Measurements from ENCODE around the gene ZNF787.

The ZNF787 gene

DNA sequence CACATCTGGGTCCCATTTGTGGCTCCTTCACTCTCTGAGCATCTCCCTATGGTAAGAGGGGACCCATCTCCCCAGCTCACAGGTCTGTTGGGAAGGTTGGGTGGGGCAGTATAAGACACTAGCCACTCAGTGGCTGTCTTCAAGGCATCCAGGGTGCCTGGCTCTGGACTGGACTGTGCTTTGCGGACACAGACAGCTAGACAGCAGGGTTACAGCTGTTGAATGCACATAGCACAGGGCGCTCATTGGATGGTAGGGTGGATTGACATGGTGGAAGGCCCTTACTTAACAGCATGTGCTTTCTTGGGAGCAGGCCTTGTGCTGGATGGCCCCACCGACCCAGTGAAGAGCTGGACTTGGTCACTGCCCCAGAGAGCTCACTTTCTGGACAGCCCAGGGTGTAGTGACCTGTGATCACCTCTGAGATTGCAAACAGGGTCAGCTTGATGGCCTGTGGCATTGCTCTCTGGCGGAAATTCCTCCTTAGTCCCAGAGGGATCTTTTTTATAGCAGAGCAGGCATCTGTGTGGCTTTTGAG, 21.9 kb upstream of the ZNF787 start:
- no peak for DNase-seq

DNA sequence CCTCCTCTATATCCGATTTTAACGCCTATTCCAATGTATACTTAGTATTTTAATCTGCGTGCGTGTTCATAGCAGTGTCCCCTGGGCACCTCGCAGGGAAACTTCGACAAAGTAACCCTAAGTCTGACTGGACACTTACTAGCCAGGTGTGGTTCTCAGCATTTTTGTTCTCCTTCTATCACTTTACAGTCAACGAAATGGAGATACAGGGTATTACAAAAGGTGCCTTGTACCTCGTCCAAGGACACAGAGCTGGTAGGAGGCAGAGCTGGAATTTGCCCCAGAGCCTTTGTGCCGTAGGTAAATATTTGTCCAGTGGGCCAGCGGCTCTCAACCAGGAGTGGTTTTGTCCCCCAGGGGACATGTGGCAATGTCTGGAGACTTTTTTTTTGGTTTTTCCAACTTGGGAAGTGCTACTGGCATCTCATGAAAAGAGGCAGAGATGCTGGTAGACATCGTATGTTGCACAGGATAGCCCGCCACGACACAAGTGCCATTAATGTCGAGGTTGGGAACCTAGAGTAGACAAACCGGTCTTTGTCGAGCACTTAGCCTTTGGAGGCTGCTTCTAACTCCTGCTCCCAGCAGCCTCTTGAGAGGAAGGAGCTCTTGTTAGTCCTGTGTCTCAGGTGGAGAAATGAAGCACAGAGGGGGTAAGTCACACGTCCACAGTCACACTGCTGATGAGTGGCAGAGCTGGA, 21.1 kb upstream of the ZNF787 start:
- DNase-seq: no peak

DNA sequence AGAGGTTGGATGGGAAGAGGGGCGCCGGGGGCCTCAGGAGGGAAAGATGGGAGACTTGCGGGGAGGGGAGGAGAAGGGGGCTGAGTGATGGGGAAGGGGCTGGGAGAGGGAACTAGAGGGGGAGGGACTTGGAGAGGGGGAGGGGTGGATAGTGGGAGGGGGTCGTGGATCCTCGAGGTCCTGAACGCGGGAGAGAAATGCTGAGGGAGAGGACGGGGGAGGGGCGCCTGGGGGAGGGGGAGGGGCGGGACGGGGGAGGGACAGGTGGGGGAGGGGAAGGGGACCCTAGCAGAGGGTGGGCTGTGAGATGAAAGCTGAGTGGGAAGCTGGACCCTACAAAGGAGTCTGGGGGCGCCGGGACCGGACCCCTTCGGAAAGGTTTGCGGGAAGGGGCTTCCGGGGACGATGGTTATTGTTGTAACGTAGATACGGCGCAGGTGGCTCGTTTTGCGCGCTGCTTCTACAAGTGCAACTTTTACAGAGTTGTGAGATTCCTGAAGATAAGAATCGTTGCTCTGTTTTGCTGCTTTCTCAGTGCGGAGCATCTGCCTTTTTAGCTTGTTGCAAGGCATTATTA, 20.4 kb upstream of the ZNF787 start:
- DNase-seq: no peak

DNA sequence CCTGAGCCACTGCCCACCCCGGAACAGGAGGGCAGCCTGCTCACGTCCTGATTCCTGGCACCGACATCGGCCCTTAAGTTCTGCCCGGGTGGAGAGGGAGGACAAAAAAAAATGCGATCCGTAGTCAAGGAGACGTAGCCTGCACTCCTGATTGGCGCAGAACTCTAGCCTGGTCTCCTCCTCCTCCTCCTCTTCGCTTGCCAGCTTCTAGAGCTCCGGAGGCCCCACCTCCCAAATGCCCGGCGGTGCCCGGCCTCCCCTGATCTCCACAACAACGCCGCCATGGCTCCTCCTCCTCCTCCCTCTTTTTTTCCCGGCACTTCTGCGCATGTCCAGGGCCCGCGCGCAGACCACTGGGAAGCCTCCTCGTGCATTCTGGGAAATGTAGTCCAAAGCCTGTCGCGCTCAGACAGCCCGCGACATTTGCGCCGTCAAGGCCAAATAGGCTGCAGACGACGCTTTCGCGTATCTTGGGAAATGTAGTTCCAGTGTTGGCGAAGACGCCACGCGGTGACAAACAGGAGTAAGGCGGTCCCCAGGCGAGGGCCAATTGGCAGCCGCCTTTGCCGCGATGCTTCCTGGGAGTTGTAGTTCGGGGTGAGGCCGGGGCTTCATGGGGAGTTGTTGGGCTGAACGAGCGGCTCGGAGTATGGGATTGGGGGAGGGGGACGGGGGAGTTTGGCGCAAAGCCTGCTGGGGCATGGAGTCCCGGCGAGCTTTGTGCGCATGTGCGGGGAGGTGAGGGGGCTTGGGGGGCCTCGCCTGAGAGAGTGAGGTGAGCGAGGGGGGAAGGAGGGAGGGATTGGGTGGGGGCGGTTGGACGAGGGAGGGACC, 19.7 kb upstream of the ZNF787 start, which contains the start of gene ZNF444:
TSS of gene ZNF444 (plus strand) at position 705 of the 834 bp plus-strand sequence. CDS start 5,625 bp downstream, outside the sequence.
- peak; percentile 100 for DNase-seq

DNA sequence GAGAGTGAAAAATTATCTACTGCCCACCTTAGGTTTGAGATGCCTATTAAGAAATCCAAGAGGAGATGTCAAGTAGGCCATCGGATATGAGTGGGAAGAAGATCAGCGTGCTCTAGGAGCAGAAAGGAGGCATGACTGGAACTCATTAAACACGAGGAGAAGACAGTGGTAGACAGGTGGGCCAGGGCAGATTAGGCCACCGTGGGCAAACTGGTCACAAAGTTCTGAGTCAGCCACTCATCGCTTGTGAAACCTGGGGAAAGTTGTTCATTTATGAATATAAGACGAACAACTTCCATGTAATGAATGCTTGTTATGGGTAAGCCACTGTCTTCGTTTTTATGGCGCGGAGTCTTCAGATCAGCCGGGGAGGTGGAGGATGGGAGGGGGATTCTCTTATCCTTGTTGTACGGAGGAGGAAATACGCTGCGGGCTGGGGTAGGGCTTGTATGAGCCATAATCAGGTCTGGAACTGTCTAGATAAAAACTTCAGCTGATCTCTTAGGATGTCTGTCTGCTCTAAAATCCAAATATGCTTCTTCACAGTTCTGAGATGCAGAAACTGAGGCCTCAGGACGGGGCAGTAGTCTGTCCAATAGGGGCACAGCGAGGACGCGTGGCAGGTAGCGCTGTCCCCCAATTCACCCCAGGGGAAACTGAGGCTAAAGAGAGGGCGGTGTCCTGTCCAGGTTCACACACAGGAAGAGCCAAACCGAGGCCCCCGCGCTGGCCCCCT, 18.9 kb upstream of the ZNF787 start:
- DNase-seq: no peak

DNA sequence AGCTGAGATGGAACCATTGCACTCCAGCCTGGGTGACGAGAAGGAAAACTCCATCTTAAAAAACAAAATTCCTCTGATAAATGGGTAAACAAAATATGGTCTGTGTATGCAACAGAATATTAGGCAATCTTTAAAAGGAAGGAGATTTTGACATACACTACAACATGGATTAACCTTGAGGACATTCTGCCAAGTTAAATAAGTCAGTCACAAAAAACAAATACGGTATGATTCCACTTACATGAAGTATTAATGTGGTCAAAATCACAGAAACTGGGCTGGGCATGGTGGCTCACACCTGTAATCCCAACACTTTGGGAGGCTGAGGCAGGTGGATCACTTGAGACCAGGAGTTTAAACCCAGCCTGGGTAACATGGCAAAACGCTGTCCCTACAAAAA, 17.0 kb upstream of the ZNF787 start:
- no peak for DNase-seq

DNA sequence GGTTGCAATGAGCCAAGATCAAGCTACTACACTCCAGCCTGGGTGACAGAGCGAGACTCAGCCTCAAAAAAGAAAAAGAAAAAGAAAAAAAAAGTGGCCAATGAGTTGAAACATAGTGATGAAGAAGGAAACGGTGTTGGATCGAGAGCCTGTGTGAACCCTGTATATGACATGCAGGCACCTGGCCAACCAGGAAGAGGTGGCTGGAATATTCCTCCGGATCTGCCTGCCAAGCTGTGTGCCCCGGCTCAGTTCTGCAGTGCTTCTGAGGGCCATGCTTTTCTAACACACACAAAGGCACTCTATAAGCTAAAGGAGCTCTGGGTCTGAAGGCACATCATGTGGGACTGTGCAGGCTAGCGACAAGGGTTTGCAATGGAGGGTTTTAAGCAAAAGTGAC, 16.3 kb upstream of the ZNF787 start:
- no peak for DNase-seq

DNA sequence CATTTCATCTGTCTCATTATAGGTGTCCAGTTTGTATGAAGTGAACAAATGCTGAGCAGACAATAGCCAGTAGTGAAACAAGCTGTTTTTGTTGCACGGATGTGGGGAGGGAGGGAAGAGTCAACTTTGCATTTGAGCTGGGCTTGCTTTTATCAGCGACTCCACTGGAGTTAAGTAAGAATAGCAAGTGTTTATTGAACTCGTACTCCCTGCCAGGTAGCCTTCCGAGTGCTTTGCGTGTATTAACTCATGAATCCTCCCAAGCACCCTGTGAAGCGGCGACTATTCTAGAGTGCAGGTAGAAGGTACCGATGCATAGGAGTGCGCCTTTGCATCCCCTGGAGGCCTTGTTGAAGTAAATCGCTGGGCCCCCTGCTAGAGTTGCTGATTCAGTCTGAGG, 15.3 kb upstream of the ZNF787 start:
- DNase-seq: no peak

DNA sequence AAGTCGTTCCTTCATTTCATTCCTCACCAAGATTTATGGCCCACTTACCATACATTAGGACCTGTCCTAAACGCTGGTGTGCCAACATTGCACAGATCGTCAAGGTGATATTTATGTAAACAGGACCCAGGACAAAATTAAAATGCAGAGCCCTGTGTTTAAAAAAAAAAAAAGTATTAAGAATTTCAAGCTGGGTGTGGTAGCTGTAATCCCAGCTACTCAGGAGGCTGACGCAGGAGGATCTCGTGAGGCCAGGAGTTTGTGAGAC, 13.5 kb upstream of the ZNF787 start:
- DNase-seq: no peak

DNA sequence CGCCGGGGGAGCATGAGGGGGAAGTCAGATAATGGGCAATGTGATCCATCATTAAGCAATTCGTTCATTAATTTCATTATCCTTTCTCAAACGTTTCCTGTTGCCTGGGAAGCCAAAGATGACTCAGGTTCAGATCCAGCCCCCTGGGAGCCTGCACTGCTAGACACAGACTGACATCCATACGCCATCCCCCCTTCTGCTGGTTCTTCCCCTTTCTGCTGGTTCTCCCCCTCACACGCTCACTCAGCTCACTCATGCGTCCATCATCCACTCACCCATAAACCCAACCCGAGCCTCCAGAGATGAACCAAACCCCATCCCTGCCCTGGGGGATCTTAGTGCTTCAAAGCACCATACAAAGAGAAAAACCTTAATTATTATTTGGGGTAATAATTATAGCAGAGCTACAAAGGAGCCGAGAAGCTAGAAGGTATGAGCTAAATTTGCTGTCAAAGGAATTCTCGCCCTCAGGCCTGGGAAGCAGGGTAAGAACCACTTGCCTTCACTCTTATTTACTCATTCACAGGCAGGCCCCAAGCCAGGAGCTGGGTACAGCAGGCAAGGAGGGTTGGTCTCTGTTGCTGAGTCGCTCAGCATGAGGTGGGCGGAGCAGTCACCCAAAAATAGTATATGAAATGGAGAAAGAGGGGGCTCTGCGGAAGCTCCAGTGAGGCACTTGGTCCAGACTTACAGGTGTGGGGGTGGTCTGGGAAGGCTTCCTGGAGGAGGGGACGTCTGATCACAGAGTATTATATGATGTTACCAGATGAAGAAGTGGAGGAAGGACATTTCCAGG, 13.0 kb upstream of the ZNF787 start:
- no peak for DNase-seq

DNA sequence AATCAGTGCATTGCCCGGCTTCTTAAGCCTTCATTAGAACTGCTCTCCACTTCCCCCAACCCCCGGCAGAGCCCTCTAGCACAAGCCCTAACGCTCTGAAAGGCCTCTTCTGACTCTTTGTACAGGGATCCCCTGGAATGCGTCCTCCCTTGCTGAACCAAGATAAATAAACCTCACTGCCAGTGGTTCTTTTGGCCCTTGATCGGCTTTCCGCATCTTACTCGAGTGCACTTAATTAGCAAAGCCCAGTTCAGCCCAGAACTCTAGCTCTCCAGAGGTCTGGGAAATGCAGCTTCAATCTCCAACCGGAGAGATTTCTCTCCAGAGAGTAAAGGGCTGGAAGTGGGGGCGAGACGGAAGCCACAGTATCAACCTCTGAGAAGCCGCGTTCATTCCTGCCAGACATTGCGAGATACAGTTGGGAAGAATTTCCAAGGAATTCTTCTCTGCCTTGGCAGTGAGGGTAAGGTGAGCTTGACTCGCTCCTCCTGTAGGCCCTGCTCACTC, 11.3 kb upstream of the ZNF787 start:
- DNase-seq: no peak

DNA sequence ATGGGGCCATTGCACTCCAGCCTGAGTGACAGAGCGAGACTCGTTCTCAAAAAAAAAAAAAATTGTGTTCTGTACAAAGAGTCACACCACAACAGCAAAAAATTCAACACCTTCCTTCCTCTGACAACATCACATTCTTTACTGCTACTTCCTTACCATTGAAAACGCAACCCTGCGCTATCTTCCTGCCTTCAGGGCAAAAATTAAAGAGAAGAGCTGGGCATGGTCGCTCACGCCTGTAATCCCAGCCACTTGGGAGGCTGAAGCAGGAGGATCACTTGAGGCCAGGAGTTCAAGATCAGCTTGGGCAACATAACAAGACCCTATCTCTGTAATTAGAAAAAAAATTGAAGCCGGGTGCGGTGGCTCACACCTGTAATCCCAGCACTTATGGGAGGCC, 10.6 kb upstream of the ZNF787 start:
- DNase-seq: no peak

DNA sequence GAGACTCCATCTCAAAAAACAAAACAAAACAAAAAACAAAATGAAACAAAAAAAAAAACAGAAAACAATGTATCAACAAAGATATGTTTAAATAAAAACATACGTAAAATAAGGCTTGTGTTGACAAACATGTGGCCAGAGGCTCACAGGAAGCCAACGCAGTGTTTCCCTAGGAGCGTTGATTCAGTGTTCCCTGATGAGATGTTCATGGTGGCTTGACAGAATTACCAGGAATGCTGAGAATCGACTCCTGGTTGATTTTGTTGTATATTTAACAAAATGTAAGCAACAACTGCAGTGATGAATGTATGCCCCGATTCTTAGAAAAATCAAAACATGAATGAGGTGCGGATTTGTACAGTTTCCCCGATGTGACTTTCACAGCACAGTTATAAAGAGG, 8.9 kb upstream of the ZNF787 start:
- no peak for DNase-seq

DNA sequence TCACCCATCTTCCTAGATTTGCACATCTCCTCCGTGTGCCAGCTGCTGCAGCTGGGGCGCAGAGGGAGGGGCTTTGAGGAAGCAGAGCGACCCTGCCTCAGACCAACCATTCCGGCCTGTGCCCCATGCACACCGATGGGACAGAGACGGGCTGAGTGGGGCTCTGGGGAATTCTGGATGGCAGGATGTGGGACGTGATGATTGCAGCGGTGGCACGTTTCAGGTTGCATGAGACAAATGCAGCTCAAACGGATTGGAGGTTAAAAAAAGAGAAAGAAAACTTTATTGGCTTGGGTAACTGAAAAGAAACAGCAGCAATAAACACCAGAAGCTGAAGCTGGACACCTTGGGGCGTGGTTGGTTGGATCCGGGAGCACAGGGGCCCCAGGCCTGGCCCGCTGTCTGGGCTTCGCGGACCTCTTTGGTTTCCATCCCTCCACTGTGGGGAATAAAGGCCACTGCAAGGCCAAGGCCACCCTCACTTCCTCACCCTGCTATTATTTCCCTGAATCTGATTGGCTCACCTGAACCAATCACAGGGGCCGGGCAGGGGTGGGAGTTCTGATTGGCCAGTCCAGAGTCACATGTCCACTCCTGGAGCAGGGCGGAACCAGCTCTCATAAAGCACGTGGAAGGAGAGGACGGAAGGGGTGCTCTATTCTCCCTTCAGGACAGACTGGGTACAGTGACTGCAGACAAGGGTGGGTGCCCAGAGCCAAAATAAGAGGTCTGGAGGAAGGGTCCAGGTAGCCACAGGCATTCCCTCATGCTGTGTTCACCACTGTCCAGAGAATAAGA, 6.1 kb upstream of the ZNF787 start:
- DNase-seq: no peak

DNA sequence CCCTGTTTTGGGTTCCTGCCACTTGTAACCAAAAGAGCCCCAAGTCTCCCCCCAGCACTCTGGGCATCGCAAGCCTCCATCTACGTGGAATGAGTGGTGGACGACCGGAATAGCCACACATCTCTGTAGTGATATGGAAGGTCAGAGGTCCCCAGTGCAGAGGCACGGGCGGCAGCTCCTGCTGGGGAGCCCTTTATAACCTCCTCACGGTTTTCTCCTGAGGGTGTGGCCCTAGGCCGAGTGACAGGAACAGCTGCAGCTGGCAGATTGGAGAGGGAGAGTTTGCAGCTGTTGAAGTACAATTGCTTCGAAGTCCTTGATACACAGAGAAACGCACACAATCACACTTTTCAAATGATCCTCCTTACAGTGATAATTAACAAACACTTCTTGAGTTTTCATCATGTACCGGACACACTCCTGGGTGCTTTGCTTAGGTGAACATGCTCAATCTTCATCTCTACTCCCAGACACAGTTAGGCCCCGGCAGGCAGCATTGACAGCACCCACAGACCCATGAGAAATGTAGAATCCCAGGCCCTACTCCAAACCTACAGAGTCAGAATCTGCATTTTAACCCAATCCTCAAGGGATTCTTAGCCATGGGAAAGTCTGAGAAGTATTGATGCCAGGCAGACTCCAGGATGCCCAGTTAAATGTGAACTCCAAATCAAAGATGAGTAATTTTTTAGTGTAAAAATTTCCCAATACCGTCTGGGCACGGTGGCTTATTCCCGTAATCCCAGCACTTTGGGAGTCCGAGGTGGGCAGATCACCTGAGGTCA, 4.9 kb upstream of the ZNF787 start:
- no peak for DNase-seq

DNA sequence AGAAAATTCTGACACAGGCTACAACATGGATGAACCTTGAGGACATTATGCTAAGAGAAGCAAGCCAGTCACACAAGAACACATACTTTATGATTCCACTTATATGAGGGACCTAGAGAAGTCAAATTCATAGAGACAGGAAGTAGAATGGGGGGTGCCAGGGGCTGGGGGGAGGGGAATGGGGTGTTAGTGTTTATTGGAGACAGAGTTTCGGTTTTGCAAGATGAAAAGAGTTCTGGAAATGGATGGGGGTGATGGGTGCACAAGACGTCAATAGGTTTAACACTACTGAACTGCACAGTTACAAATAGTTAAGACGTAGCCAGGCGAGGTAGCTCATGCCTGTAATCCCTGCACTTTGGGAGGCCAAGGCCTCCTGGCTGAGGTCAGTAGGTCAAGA, 3.5 kb upstream of the ZNF787 start:
- DNase-seq: no peak

DNA sequence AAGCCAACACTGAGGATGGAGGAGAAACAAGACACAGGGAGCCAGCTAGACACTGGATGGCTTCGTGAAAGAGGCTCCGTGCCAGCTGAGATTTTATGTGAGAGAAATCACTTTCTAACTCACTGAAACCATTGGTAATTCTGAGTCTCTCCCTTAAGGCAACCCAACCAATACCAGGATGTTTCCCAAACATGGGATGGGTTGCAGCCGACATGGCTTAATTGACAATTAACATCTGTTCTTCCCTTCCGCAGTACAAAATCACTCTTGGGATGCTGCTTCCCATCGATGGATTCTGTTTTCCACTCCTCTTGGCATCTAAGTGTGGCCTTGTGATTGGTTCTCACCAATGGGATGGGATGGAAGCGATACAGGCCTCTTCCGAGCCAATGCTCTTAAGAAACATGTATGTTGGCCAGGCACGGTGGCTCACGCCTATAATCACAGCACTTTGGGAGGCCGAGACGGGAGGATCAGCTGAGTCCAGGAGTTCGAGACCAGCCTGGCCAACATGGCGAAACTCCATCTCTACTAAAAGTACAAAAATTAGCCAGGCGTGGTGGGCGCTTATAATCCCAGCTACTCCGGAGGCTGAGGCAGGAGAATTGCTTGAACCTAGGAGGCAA, 2.3 kb upstream of the ZNF787 start:
- DNase-seq: no peak

DNA sequence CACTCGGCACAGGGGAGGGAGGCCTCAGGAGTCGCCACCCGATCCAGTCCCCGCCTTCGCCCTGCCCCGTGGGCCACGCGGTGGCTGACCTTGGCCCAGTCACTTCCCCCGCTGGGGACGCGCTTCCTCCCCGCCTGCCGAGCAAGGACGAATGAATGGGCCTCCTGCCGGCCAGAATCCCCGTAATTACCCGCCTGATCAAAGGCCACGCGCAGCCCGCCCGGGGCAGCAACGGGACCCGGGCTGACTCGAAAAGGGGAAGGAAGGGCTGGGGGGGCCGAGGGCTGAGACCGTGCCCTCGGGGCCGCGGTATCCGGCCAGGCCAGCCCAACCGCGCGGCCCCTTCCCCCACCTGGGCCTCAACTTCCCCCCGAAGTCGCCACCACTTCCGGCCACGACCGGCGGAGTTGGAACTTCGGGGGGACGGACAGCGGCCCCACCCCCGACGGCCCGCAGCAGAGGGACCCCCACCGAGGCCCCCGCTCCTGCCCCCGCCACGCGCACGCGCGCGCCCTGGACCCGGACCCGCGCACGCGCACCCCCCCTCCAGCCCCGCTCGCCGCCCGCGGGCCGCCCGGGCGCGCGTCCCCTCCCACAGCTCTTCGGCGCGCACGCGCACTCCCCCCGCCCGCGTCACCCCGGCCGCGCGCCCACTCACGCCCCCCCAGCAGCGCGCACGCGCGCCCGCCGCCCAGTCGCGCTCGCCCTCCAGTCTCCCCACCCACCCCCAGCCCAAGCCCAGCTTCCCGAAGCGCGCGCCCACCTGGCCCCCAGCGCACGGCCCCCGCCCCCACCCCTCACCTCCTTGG, 520 bp downstream of the ZNF787 start:
- no peak for DNase-seq

DNA sequence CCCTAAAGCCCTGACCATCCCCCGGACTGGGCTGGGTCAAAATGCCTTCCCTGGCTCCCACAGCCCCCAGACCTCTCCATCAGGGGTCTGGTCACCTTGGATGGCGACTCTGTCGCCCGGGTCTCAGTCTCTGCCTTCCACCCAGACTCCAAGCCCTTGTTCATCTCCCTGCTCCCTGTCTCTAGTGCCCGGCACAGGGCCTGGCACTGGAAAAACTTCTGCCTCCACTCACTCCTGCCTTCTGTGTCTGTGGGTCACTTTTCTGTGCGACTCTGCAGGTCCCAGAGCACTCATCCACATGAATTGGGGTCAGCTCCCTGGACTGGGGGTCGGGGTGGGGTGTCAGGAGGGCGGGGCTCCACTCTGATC, 1.1 kb downstream of the ZNF787 start:
- no peak for DNase-seq
